Heart left ventricle (tissue), 16 donors: ENCODE measurements around the gene PEAR1. TPM values are rescaled to one million over a fixed set of nuclear protein-coding genes. Genes with fewer than 3 reads are reported as not detected.

Experiments
- ATAC-seq, 4 donors: fragments of 200-7000 bp; cut with Tn5 transposase; one replicate each; pipeline ENCODE4 v1.9.1; 2020 to 2022; ENCODE audit warnings: moderate library complexity in 4 of 4, mild to moderate bottlenecking in 3 of 4, moderate number of reproducible peaks in 1 of 4
- DNase-seq, 5 donors: peaks; one replicate each; pipeline ENCODE4 v3.0.0-alpha.2; 2020
- H3K27ac ChIP-seq, 12 donors: fragments of 200-600 bp; sonication (generic) in 4 of 12; one replicate each; pipeline versions ENCODE4 v1.5.0 to v1.8.0; 2016 to 2022; ENCODE audit warnings: mild to moderate bottlenecking in 2 of 12
- H3K27me3 ChIP-seq, 9 donors: fragments of 200-600 bp; sonication (generic) in 2 of 9; one replicate each; pipeline versions ENCODE4 v1.5.1 to v1.8.0; 2016 to 2022; ENCODE audit warnings: mild to moderate bottlenecking in 3 of 9
- H3K36me3 ChIP-seq, 9 donors: fragments of 200-600 bp; sonication (generic) in 2 of 9; one replicate each; pipeline versions ENCODE4 v1.5.0 to v1.8.0; 2018 to 2022; ENCODE audit warnings: mild to moderate bottlenecking in 2 of 9
- H3K4me1 ChIP-seq, 12 donors: fragments of 200-600 bp; sonication (generic) in 4 of 12; one replicate each; pipeline versions ENCODE4 v1.5.0 to v1.8.0; 2016 to 2022; ENCODE audit warnings: mild to moderate bottlenecking in 3 of 12
- H3K4me3 ChIP-seq, 12 donors: fragments of 200-600 bp; sonication (generic) in 4 of 12; one replicate each; pipeline versions ENCODE4 v1.5.0 to v1.8.0; 2017 to 2022; ENCODE audit warnings: mild to moderate bottlenecking in 9 of 12, moderate library complexity in 4 of 12
- H3K9me3 ChIP-seq, 12 donors: fragments of 200-600 bp; sonication (generic) in 4 of 12; one replicate each; pipeline versions ENCODE4 v1.5.0 to v1.8.0; 2016 to 2022; ENCODE audit warnings: mild to moderate bottlenecking in 1 of 12
- POLR2A ChIP-seq, 2 donors: fragments of 450-650 bp; IDR thresholded peaks; one replicate each; pipeline ENCODE4 v1.6.1; 2017; ENCODE audit warnings: antibody characterized with exemption in 2 of 2, mild to moderate bottlenecking in 2 of 2, moderate library complexity in 2 of 2
- WGBS, 4 donors: extraction: QIAGEN DNeasy Blood & Tissue Kit in 2 of 4; methylation state at CpG; one replicate each; pipeline versions ENCODE4 v1.1.5 to v1.1.7; 2013 to 2018; 5-methylcytosine and 5-hydroxymethylcytosine counted together
- intact Hi-C, 10 donors: fragments of 100-400 bp; cut with DNase I; formaldehyde crosslinking; loops; one replicate each; pipeline versions ENCODE4 v1.11.1 to v1.14.2; 2022
- polyA plus RNA-seq, 2 donors: library from polyadenylated mRNA; stranded (reverse); fragments of 200-250 nt; gene quantifications; one replicate each; pipeline ENCODE4 v1.2.3, GENCODE V29; 2013
- total RNA-seq, 9 donors: library from RNA; depleted of rRNA in 2 of 9; stranded (reverse); fragments of >200 nt in 2 of 9; fragmentation: NEBNext Ultra II Directional in 3 of 9; extraction: Animal tissue kit (Norgen Biotek cat#: 25700) in 3 of 9; gene quantifications; one replicate each; pipeline versions ENCODE4 v1.1.0 to v1.2.4, GENCODE V29; 2016 to 2023
- TF ChIP-seq, protein P1 (sequence below), 12 donors: fragments of 200-600 bp; sonication (generic) in 4 of 12; IDR thresholded peaks; one replicate each; pipeline versions ENCODE4 v1.5.0 to v1.8.0; 2018 to 2022; ENCODE audit warnings: antibody characterized with exemption in 12 of 12, mild to moderate bottlenecking in 5 of 12
- donor health status: ischemic (EF 13 %, LVEDD 7.1; RV severe dilation, severe dysfunction).
- donor health status: healthy with polysubstance abuse.
- donor health status: DM: no; HTN: yes; CAD: no.
- donor health status: DM: no; HTN: no; CAD: no.
- donor health status: ischemic (EF 25% LVEDD 6.9; RV normal size, moderate dysfunction).
- donor health status: ischemic (EF 25% LVEDD 5.7; RV mildly dilated, moderate dysfunction).
- donor health status: healthy.
- donor health status: DM: yes; HTN: yes; CAD: no.
- donor health status: ischemic (EF 35%, LVEDD 5.7; RV mildly dilated, moderate dysfunction).
- donor health status: nonischemic (EF 11% LVEDD 7.7; RV severe dilation, severe dysfunction).
- donor health status: DM: yes; HTN: yes; CAD: no.
- donor health status: PGD.
- donor health status: ischemic (EF 29% LVEDD 5.4; RV normal size, mild dysfunction).
- donor health status: nonischemic (EF 23%, LVEDD 6.1; RV moderate dilation, normal function).

The PEAR1 gene
- total and polyA plus RNA-seq, 11 donors = 4.1 to 14.7 (median 7.1) TPM

GRCh38 chr1:156912310-156912709, 18.8 kb downstream of the PEAR1 start:
- Histone ChIP-seq H3K36me3 (peaks cover 0 to 95% (median 68%) of the 10 kb centered on the region in 9 donors), H3K9me3 (peaks cover 0 to under 1% (median 0%) of the 10 kb centered on the region in 12 donors), H3K4me1 (peaks cover 0 to 28% (median 6%) of the 10 kb centered on the region in 12 donors), H3K4me3 (no peak overlapping the region), H3K27ac (no peak overlapping the region), H3K27me3 (peaks cover 0 to 25% (median 0%) of the 10 kb centered on the region in 9 donors)
- TF ChIP-seq, protein P1, sequence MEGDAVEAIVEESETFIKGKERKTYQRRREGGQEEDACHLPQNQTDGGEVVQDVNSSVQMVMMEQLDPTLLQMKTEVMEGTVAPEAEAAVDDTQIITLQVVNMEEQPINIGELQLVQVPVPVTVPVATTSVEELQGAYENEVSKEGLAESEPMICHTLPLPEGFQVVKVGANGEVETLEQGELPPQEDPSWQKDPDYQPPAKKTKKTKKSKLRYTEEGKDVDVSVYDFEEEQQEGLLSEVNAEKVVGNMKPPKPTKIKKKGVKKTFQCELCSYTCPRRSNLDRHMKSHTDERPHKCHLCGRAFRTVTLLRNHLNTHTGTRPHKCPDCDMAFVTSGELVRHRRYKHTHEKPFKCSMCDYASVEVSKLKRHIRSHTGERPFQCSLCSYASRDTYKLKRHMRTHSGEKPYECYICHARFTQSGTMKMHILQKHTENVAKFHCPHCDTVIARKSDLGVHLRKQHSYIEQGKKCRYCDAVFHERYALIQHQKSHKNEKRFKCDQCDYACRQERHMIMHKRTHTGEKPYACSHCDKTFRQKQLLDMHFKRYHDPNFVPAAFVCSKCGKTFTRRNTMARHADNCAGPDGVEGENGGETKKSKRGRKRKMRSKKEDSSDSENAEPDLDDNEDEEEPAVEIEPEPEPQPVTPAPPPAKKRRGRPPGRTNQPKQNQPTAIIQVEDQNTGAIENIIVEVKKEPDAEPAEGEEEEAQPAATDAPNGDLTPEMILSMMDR (IDR thresholded peaks at IDR 0.05) = no peak
- TF ChIP-seq POLR2A (IDR thresholded peaks at IDR 0.05) = no peak
- intact Hi-C loops = no loop called here
- 66 to 72% methylated on average over 2 of the region's 2 CpGs; no CpG with 5 or more reads in 2 of the 4 donors for WGBS, 4 donors
- ATAC-seq (no peak), DNase-seq (no peak)

- no peak for TF ChIP-seq POLR2A (IDR thresholded peaks at IDR 0.05)
- TF ChIP-seq, protein P1 (IDR thresholded peaks at IDR 0.05) = no peak
- ATAC-seq = peak in 2 of 4 donors; percentile 16 to 41
- Histone ChIP-seq H3K4me3 (no peak overlapping the region), H3K27me3 (peaks cover 0 to 20% (median 0%) of the 10 kb centered on the region in 9 donors), H3K36me3 (peaks cover 0 to 95% (median 61%) of the 10 kb centered on the region in 9 donors), H3K4me1 (peaks cover 0 to 26% (median 5%) of the 10 kb centered on the region in 12 donors), H3K9me3 (peaks cover 0 to 7% (median under 1%) of the 10 kb centered on the region in 12 donors), H3K27ac (no peak overlapping the region)
- WGBS, 4 donors = 59 to 73% (median 65%) methylated on average over 17 to 24 of the region's 24 CpGs
- peak in 1 of 5 donors; percentile 60 for DNase-seq
- intact Hi-C loops = no loop called here
These were observed 19.6 kb downstream of the PEAR1 start for GRCh38 chr1:156912861-156913808.

GRCh38 chr1:156913809-156914387, 20.4 kb downstream of the PEAR1 start:
- no peak for ATAC-seq
- WGBS, 4 donors = 84 to 92% (median 90%) methylated on average over 13 of the region's 13 CpGs
- no peak overlapping the region for H3K27ac ChIP-seq
- TF ChIP-seq POLR2A (IDR thresholded peaks at IDR 0.05) = no peak
- TF ChIP-seq, protein P1 (IDR thresholded peaks at IDR 0.05) = no peak
- intact Hi-C loops = no loop called here
- H3K9me3 ChIP-seq = peaks cover 0 to 13% (median 2%) of the 10 kb centered on the region in 12 donors
- peaks cover 0 to 18% (median 2%) of the 10 kb centered on the region in 12 donors for H3K4me1 ChIP-seq
- peaks cover 0 to 13% (median 0%) of the 10 kb centered on the region in 9 donors for H3K27me3 ChIP-seq
- DNase-seq = peak in 1 of 5 donors; percentile 42
- no peak overlapping the region for H3K4me3 ChIP-seq
- peaks cover 0 to 89% (median 53%) of the 10 kb centered on the region in 9 donors for H3K36me3 ChIP-seq

DNA sequence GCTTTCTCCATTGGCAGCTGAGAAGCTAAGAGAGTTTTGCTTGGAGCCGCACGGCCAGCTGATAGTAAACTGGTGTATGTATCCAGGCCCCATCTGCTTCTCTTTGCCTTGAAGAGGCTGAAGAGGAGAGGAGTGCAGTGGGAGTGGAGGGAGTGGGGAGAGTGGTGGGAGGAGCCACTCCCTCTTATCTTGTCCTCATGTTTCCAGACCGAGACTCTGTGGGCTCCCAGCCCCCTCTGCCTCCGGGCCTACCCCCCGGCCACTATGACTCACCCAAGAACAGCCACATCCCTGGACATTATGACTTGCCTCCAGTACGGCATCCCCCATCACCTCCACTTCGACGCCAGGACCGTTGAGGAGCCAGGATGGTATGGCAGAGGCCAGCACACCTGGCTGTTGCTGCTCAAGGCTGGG, 20.9 kb downstream of the PEAR1 start:
- DNase-seq = peak in 1 of 5 donors; percentile 37
- H3K27ac ChIP-seq = no peak overlapping the region
- TF ChIP-seq, protein P1 (IDR thresholded peaks at IDR 0.05) = no peak
- no peak overlapping the region for H3K4me3 ChIP-seq
- peaks cover 0 to 17% (median 0%) of the 10 kb centered on the region in 12 donors for H3K4me1 ChIP-seq
- peaks cover 0 to 13% (median 2%) of the 10 kb centered on the region in 12 donors for H3K9me3 ChIP-seq
- ATAC-seq = no peak
- intact Hi-C loops = no loop called here
- peaks cover 0 to 8% (median 0%) of the 10 kb centered on the region in 9 donors for H3K27me3 ChIP-seq
- 80 to 90% (median 84%) methylated on average over 8 to 9 of the region's 9 CpGs for whole genome bisulfite sequencing, 4 donors
- peaks cover 0 to 83% (median 51%) of the 10 kb centered on the region in 9 donors for H3K36me3 ChIP-seq
